T-helper 2 cell treated with Interferon-gamma antibody and Interleukin-4, amounts not matched to agents 5 μg/mL and 100 μg/mL, for 36 hours (primary cell): ENCODE results near the gene GPS2.
"Not testable (repeated sequence)": the region's sequence is repeated elsewhere in the genome, so short reads cannot be mapped to it uniquely, and the experiment has no call there.

ENCODE experiments used
- DNase-seq: peaks from one replicate; pipeline ENCODE4 v3.0.0; 2021; ENCODE audit warnings: low spot score
- H3K27ac Mint-ChIP-seq: one replicate; pipeline ENCODE4 v1.8.0; 2021; ENCODE audit warnings: mild to moderate bottlenecking, mixed read lengths
- H3K27me3 Mint-ChIP-seq: one replicate; pipeline ENCODE4 v1.8.0; 2021; ENCODE audit warnings: low read depth, mixed read lengths
- H3K36me3 Mint-ChIP-seq: one replicate; pipeline ENCODE4 v1.8.0; 2021; ENCODE audit warnings: low read depth, mixed read lengths
- H3K4me1 Mint-ChIP-seq: one replicate; pipeline ENCODE4 v1.8.0; 2021; ENCODE audit warnings: low read depth, mixed read lengths
- H3K4me3 Mint-ChIP-seq: one replicate; pipeline ENCODE4 v1.8.0; 2022; ENCODE audit warnings: mild to moderate bottlenecking, moderate library complexity, mixed read lengths
- H3K9me3 Mint-ChIP-seq: one replicate; pipeline ENCODE4 v1.8.0; 2021; ENCODE audit warnings: mixed read lengths

Gene GPS2

DNA sequence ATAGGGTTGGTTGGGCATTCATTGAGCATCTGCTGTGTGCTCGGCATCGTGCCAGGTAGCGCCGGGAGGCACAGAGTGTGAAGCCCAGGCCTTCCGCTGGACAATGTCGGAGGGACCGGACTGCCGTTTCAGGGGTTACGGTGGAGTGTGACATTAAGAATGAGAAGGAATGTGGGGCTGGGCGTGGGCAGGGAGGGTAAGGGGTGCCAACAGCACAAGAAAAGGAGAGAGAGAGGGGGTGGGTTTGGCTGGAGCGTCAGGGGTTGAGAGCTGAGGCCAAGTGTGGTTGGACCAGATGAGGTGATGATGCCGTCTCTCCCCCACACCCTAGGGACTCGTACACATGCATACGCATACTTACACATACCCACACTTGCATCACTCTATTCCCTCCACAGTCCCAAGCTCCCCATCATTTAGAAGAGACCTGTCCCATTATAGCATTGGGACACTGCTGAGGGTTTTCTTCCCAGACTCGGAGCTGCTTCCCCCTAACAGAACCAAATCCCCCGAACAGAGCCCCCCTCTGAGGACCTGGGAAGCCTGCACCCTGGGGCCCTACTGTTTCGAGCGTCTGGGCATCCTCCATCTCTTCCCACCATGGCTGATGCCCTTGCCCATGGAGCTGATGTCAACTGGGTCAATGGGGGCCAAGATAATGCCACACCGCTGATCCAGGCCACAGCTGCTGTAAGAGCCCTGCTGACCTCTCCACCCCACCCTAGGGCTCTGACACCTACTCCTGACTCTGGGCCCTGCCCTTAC lies 33.5 kb upstream of the GPS2 start:
- no peak overlapping the region for H3K4me3 Mint-ChIP-seq
- no peaks in the 10 kb centered on the region for H3K9me3 Mint-ChIP-seq
- no peak for DNase-seq
- peaks cover 64% of the 10 kb centered on the region for H3K36me3 Mint-ChIP-seq
- H3K27ac Mint-ChIP-seq, result peak overlapping the region; percentile 55
- no peaks in the 10 kb centered on the region for H3K27me3 Mint-ChIP-seq
- peaks cover 13% of the 10 kb centered on the region for H3K4me1 Mint-ChIP-seq

DNA sequence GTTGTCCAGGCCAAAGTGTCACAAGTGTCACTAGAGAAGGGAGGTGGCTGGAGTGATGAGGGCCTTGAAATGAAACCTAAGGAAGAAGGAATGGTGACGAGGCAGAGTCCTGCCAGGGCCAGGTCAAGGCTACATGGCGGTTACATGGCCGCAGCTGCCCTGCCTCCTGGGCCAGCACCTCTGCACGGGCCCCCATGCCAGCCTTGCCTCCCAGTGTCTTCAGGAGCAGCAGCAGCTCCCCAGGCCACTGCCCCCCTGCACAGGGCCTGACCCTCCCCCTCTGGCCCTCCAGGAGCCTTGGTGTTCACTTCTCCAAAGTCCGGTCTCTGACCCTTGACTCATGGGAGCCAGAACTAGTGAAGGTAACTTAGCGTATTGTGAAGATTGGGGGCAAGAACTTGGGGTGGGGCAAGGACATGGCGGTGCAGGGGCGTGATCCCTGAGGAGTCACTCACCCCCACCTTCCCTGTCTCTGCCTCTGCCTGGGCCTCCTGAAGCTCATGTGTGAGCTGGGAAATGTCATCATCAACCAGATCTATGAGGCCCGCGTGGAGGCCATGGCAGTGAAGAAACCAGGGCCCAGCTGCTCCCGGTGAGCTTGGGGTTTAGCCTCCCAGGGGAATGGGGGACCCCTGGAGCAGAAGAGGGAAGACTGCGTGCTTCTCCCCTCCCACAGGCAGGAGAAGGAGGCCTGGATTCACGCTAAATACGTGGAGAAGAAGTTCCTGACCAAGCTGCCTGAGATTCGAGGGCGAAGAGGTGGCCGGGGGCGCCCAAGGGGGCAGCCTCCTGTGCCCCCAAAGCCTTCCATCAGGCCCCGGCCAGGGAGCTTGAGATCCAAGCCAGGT lies 32.7 kb upstream of the GPS2 start:
- H3K4me1 Mint-ChIP-seq, result peaks cover 13% of the 10 kb centered on the region
- no peaks in the 10 kb centered on the region for H3K27me3 Mint-ChIP-seq
- H3K9me3 Mint-ChIP-seq, result no peaks in the 10 kb centered on the region
- H3K36me3 Mint-ChIP-seq, result peaks cover 65% of the 10 kb centered on the region
- H3K27ac Mint-ChIP-seq, result no peak overlapping the region
- no peak overlapping the region for H3K4me3 Mint-ChIP-seq
- DNase-seq, result no peak

DNA sequence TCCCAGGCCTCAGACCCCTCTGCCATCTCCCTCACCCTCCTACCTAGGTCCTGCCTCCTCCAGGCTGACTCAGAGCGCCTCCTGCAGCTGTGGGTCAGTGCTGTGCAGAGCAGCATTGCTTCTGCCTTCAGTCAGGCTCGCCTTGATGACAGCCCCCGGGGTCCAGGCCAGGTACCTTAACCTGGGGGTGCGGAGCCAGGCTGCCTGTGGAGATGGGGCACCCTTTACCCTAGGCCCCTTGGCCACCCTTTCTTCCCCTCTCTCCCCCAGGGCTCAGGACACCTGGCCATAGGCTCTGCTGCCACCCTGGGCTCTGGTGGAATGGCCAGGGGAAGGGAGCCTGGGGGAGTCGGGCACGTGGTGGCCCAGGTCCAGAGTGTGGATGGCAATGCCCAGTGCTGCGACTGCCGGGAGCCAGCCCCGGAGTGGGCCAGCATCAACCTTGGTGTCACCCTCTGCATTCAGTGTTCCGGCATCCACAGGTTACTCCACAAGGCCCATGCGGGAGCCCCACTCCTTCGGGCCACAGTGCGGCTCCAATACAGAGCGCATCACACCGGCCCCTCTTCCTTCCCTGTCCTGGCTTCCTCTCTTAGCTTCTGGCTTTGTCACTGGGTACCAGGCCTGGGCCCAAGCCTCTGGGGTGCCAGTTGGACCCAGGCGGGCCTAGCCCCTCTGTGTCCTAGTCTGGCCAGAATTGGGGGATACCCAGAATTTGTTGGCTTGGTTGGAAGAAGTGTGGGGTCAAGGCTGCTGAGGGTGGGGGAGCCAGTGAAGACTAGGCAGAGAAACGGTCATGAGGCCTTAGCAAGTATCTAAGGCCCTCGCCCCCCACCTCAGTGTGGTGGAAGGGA lies 31.8 kb upstream of the GPS2 start:
- H3K4me1 Mint-ChIP-seq, result peaks cover 7% of the 10 kb centered on the region
- peaks cover 61% of the 10 kb centered on the region for H3K36me3 Mint-ChIP-seq
- H3K4me3 Mint-ChIP-seq, result no peak overlapping the region
- no peaks in the 10 kb centered on the region for H3K27me3 Mint-ChIP-seq
- H3K9me3 Mint-ChIP-seq, result no peaks in the 10 kb centered on the region
- DNase-seq, result no peak
- H3K27ac Mint-ChIP-seq, result peak overlapping the region; percentile 36

- Mint-ChIP-seq H3K27ac (no peak overlapping the region), H3K9me3 (no peaks in the 10 kb centered on the region), H3K36me3 (peaks cover 52% of the 10 kb centered on the region), H3K4me3 (no peak overlapping the region), H3K4me1 (peaks cover 9% of the 10 kb centered on the region), H3K27me3 (no peaks in the 10 kb centered on the region)
- DNase-seq, result no peak
Observed at GRCh38 chr17:7343250-7343649, 28.1 kb upstream of the GPS2 start.

DNA sequence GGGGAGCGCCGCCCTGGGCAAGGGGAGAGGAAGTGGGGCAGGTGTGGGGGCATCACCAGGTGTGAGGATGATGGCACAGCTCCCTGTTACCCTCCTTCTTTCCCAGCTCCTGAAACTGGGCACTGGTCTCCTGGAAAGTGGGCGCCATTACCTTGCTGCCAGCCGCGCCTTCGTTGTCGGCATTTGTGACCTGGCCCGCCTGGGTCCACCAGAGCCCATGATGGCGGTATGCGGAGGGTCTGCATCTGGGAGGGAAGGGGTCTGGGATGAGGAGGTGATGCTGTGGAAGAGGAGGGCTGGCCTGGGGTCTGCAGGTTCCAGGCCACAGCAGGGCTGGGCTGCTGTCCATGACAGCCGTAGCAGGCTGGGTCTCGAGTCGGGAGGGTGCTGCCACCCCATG lies 26.7 kb upstream of the GPS2 start:
- Mint-ChIP-seq H3K27me3 (no peaks in the 10 kb centered on the region), H3K9me3 (no peaks in the 10 kb centered on the region), H3K36me3 (peaks cover 53% of the 10 kb centered on the region), H3K27ac (no peak overlapping the region), H3K4me1 (peaks cover 20% of the 10 kb centered on the region), H3K4me3 (no peak overlapping the region)
- DNase-seq, result no peak

GRCh38 chr17:7340179-7340578 lies 25.0 kb upstream of the GPS2 start:
- no peak overlapping the region for H3K4me3 Mint-ChIP-seq
- H3K27me3 Mint-ChIP-seq, result no peaks in the 10 kb centered on the region
- H3K36me3 Mint-ChIP-seq, result peaks cover 49% of the 10 kb centered on the region
- no peak for DNase-seq
- H3K4me1 Mint-ChIP-seq, result peaks cover 31% of the 10 kb centered on the region
- no peaks in the 10 kb centered on the region for H3K9me3 Mint-ChIP-seq
- no peak overlapping the region for H3K27ac Mint-ChIP-seq

DNA sequence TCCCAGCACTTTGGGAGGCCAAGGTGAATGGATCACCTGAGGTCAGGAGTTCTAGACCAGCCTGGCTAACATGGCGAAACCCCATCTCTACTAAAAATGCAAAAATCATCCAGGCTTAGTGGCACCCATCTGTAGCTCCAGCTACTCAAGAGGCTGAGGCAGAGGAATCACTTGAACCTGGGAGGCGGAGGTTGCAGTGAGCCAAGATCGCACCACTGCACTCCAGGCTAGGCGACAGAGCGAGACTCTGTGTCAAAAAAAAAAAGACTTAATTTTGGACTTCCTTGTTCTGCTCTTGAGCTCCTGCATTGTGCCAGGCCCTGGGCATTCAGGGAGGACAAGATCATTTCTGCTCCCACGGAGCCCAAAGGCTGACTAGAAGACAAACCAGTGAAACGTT lies 22.4 kb upstream of the GPS2 start:
- peaks cover 43% of the 10 kb centered on the region for H3K4me1 Mint-ChIP-seq

DNA sequence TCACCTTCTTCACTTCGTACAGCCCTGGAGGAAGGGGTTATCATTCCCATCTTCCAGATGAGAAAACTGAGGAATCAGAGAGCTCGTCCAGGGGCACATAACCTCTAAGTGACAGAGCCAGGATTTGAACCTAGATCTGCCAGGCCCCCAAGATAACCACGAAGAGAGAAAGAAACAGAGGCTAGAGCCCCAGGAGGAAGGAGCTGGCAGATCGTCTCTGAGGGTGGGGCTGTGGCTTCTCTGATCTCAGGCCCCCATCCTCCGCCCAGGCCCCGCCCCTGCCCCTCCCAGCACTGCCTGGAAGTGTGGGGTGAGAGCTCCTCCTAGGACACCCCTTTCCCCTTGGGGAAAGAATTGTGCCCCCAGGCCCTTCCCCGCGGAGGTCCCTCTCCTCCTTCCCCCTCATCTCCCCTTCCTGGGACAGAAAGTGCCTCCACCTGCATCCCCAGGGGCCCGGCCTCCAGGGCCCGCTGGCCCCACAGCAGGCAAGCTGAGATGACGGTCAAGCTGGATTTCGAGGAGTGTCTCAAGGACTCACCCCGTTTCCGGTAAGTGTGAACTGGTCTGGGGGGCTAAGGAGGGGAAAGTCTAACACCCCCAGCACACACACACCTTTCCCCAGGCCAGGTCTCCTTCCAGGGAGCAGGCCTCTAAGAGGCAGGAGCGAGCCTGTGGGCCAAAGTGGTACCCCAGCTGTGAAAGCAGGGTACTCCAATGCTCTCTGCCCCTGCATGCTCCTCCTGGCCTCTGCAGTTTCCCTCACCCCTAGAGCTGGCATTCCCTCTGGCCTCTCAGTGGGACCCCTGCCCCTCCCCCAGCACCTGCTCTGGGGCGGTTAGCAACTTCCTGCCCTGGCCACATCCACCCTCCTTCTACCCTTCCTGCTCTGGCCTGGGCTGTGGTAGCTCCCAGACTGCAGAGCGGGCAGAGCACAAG lies 21.3 kb upstream of the GPS2 start, which contains the start of gene ACAP1:
ACAP1 (plus strand) TSS at position 290 of the 936 bp plus-strand sequence; CDS start at position 496, 206 bp downstream.
- H3K36me3 Mint-ChIP-seq, result peaks cover 28% of the 10 kb centered on the region
- H3K27ac Mint-ChIP-seq, result peak within 1 kb of the TSS; percentile 94
- H3K4me3 Mint-ChIP-seq, result peak within 1 kb of the TSS; percentile 95
- DNase-seq, result peak; percentile 72
- H3K9me3 Mint-ChIP-seq, result no peaks in the 10 kb centered on the region
- H3K4me1 Mint-ChIP-seq, result peaks cover 51% of the 10 kb centered on the region
- no peaks in the 10 kb centered on the region for H3K27me3 Mint-ChIP-seq

More for the DNA sequence above, 22.4 kb upstream of the GPS2 start:
- H3K27ac Mint-ChIP-seq, result peak overlapping the region; percentile 94
- H3K4me3 Mint-ChIP-seq, result peak overlapping the region; percentile 95
- not testable (repeated sequence) for H3K27me3 Mint-ChIP-seq, DNase-seq, H3K9me3 Mint-ChIP-seq
- peaks cover 34% of the 10 kb centered on the region for H3K36me3 Mint-ChIP-seq

- Mint-ChIP-seq H3K27ac (peak overlapping the region; percentile 94), H3K4me3 (peak overlapping the region; percentile 95), H3K4me1 (peaks cover 51% of the 10 kb centered on the region), H3K36me3 (peaks cover 25% of the 10 kb centered on the region)
- DNase-seq, H3K27me3 Mint-ChIP-seq, H3K9me3 Mint-ChIP-seq: not testable (repeated sequence)
Observed at GRCh38 chr17:7335765-7336164, 20.6 kb upstream of the GPS2 start.

- Mint-ChIP-seq H3K27ac (peak overlapping the region; percentile 94), H3K4me3 (peak overlapping the region; percentile 95), H3K36me3 (peaks cover 23% of the 10 kb centered on the region), H3K27me3 (no peaks in the 10 kb centered on the region), H3K9me3 (no peaks in the 10 kb centered on the region), H3K4me1 (peaks cover 55% of the 10 kb centered on the region)
- no peak for DNase-seq
Observed at GRCh38 chr17:7334938-7335538, 19.9 kb upstream of the GPS2 start.

DNA sequence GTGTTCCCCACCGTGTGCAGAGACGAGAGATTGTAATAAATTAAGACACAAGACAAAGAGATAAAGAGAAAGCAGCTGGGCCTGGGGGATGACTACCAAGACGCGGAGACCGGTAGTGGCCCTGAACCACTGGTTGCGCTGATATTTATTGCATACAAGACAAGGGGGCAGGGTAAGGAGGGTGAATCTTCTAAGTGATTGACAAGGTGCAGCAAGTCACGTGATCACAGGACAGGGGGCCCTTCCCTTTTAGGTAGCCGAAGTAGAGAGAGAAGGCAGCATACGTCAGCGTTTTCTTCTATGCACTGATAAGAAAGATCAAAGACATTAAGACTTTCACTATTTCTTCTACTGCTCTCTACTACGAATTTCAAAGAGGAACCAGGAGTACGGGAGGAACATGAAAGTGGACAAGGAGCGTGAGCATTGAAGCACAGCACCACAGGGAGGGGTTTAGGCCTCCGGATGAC lies 17.5 kb upstream of the GPS2 start:
- Mint-ChIP-seq H3K4me3 (peak overlapping the region; percentile 78), H3K36me3 (peaks cover 11% of the 10 kb centered on the region), H3K27ac (peak overlapping the region; percentile 93), H3K4me1 (peaks cover 56% of the 10 kb centered on the region)
- DNase-seq, result peak; percentile 61
- not testable (repeated sequence) for H3K9me3 Mint-ChIP-seq, H3K27me3 Mint-ChIP-seq

GRCh38 chr17:7332111-7332510 lies 17.0 kb upstream of the GPS2 start:
- no peaks in the 10 kb centered on the region for H3K9me3 Mint-ChIP-seq
- no peak for DNase-seq
- peak overlapping the region; percentile 78 for H3K4me3 Mint-ChIP-seq
- no peaks in the 10 kb centered on the region for H3K27me3 Mint-ChIP-seq
- peaks cover 6% of the 10 kb centered on the region for H3K36me3 Mint-ChIP-seq
- peaks cover 52% of the 10 kb centered on the region for H3K4me1 Mint-ChIP-seq
- H3K27ac Mint-ChIP-seq, result peak overlapping the region; percentile 93
